HCT116 (cell line): Measurements from ENCODE around the gene TRIM16.
"Not testable (repeated sequence)": the region's sequence is repeated elsewhere in the genome, so short reads cannot be mapped to it uniquely, and the experiment has no call there.

Experiments
- CEBPB ChIP-seq: IDR thresholded peaks from 2 replicates; pipeline ENCODE4 v1.6.1; 2012; ENCODE audit warnings: low read depth
- POLR2A ChIP-seq: IDR thresholded peaks from 2 replicates; pipeline ENCODE4 v1.7.0; 2011; ENCODE audit warnings: borderline replicate concordance; ENCODE audit not compliant: insufficient read depth, insufficient read length; ENCODE audit errors: extremely low read depth
- SP1 ChIP-seq: IDR thresholded peaks from 2 replicates; pipeline ENCODE4 v1.6.1; 2012; ENCODE audit warnings: low read depth
- ZNF274 ChIP-seq: fragments of 200-500 bp; sonication (Bioruptor generic); IDR thresholded peaks from 2 replicates; pipeline ENCODE4 v1.6.1; 2014; ENCODE audit warnings: mild to moderate bottlenecking, low read depth, low read length, inconsistent platforms
- TF ChIP-seq, protein P1 (sequence below), 3 experiments: fragments of 200-600 bp in 1 of 3; sonication (generic) in 1 of 3; IDR thresholded peaks in 2 of 3; conservative IDR thresholded peaks in 1 of 3; 2 replicates each; pipeline ENCODE4 v1.5.1; 2012 to 2017; ENCODE audit warnings: low read depth in 2 of 3, low read length in 2 of 3, antibody characterized with exemption in 1 of 3, borderline replicate concordance in 1 of 3, control low read depth in 1 of 3, mild to moderate bottlenecking in 1 of 3, mixed read lengths in 1 of 3, mixed run types in 1 of 3, moderate library complexity in 1 of 3; ENCODE audit not compliant: insufficient read depth in 1 of 3

GRCh38 chr17:15623661-15624209 is 60.4 kb downstream of the TRIM16 start:
- TF ChIP-seq CEBPB, SP1, POLR2A, ZNF274: not testable (repeated sequence)
- TF ChIP-seq, protein P1, sequence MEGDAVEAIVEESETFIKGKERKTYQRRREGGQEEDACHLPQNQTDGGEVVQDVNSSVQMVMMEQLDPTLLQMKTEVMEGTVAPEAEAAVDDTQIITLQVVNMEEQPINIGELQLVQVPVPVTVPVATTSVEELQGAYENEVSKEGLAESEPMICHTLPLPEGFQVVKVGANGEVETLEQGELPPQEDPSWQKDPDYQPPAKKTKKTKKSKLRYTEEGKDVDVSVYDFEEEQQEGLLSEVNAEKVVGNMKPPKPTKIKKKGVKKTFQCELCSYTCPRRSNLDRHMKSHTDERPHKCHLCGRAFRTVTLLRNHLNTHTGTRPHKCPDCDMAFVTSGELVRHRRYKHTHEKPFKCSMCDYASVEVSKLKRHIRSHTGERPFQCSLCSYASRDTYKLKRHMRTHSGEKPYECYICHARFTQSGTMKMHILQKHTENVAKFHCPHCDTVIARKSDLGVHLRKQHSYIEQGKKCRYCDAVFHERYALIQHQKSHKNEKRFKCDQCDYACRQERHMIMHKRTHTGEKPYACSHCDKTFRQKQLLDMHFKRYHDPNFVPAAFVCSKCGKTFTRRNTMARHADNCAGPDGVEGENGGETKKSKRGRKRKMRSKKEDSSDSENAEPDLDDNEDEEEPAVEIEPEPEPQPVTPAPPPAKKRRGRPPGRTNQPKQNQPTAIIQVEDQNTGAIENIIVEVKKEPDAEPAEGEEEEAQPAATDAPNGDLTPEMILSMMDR (IDR thresholded peaks at IDR 0.05 in 2 of 3, conservative IDR thresholded peaks at IDR 0.05 in 1 of 3; ENCODE audit: borderline replicate concordance in 1 of 3, insufficient read depth in 1 of 3, low read depth in 2 of 3, low read length in 2 of 3): not testable (repeated sequence)
